ENCODE data around the gene TMEM255A.

DNA sequence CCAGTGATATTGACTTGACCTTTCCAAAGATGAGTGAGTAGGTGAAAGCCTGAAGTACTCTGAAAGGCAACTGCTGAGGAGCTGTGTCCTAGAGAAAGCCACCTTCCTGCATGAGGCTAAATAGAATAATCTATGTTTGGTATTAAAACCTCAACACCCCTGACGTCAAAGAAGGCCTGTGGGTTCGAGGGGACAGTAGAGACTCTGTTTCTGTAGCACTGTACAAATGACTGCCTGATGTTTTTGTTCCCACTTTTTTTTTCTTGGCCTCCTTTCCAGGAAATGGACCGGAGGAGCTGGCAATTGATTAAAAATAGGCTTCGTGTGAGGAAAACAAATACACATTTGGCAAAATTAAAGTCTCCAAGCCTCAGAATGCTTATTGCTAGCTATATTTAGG lies 29.5 kb downstream of the TMEM255A start:
- TF ChIP-seq, protein P1, sequence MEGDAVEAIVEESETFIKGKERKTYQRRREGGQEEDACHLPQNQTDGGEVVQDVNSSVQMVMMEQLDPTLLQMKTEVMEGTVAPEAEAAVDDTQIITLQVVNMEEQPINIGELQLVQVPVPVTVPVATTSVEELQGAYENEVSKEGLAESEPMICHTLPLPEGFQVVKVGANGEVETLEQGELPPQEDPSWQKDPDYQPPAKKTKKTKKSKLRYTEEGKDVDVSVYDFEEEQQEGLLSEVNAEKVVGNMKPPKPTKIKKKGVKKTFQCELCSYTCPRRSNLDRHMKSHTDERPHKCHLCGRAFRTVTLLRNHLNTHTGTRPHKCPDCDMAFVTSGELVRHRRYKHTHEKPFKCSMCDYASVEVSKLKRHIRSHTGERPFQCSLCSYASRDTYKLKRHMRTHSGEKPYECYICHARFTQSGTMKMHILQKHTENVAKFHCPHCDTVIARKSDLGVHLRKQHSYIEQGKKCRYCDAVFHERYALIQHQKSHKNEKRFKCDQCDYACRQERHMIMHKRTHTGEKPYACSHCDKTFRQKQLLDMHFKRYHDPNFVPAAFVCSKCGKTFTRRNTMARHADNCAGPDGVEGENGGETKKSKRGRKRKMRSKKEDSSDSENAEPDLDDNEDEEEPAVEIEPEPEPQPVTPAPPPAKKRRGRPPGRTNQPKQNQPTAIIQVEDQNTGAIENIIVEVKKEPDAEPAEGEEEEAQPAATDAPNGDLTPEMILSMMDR (conservative IDR thresholded peaks at IDR 0.05 in 1 of 2, IDR thresholded peaks at IDR 0.05 in 1 of 2; ENCODE audit: low read depth in 1 of 2, low read length in 2 of 2): no peak
- TF ChIP-seq EZH2 (IDR thresholded peaks at IDR 0.05; ENCODE audit: low read length, missing control alignments): no peak

Measured in fibroblast of lung (primary cell).